PFSK-1 (cell line): ENCODE data around the gene OR2B6.

ENCODE experiments used
- POLR2AphosphoS5 ChIP-seq: IDR thresholded peaks from 2 replicates; pipeline ENCODE4 v1.6.1; 2012; ENCODE audit warnings: low read depth, mild to moderate bottlenecking, control low read depth, low read length, moderate library complexity
- SIN3A ChIP-seq: IDR thresholded peaks from 2 replicates; pipeline ENCODE4 v1.6.1; 2012; ENCODE audit warnings: mild to moderate bottlenecking, low read length, moderate library complexity, borderline replicate concordance; ENCODE audit not compliant: insufficient read depth
- TAF1 ChIP-seq: IDR thresholded peaks from 2 replicates; pipeline ENCODE4 v1.6.1; 2012; ENCODE audit warnings: low read length, control low read depth, borderline replicate concordance; ENCODE audit not compliant: insufficient read depth
- TF ChIP-seq, protein P1 (sequence below), 2 experiments: IDR thresholded peaks; 2 replicates each; pipeline versions ENCODE4 v1.6.1 to v1.8.0; 2011 to 2012; ENCODE audit warnings: low read depth in 2 of 2, low read length in 2 of 2, control low read depth in 1 of 2, inconsistent platforms in 1 of 2, mild to moderate bottlenecking in 1 of 2, moderate library complexity in 1 of 2; ENCODE audit not compliant: insufficient read depth in 1 of 2

GRCh38 chr6:28005975-28006374 is 48.9 kb downstream of the OR2B6 start:
- TF ChIP-seq, protein P1, sequence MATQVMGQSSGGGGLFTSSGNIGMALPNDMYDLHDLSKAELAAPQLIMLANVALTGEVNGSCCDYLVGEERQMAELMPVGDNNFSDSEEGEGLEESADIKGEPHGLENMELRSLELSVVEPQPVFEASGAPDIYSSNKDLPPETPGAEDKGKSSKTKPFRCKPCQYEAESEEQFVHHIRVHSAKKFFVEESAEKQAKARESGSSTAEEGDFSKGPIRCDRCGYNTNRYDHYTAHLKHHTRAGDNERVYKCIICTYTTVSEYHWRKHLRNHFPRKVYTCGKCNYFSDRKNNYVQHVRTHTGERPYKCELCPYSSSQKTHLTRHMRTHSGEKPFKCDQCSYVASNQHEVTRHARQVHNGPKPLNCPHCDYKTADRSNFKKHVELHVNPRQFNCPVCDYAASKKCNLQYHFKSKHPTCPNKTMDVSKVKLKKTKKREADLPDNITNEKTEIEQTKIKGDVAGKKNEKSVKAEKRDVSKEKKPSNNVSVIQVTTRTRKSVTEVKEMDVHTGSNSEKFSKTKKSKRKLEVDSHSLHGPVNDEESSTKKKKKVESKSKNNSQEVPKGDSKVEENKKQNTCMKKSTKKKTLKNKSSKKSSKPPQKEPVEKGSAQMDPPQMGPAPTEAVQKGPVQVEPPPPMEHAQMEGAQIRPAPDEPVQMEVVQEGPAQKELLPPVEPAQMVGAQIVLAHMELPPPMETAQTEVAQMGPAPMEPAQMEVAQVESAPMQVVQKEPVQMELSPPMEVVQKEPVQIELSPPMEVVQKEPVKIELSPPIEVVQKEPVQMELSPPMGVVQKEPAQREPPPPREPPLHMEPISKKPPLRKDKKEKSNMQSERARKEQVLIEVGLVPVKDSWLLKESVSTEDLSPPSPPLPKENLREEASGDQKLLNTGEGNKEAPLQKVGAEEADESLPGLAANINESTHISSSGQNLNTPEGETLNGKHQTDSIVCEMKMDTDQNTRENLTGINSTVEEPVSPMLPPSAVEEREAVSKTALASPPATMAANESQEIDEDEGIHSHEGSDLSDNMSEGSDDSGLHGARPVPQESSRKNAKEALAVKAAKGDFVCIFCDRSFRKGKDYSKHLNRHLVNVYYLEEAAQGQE (IDR thresholded peaks at IDR 0.05; ENCODE audit: insufficient read depth in 1 of 2, low read depth in 2 of 2, low read length in 2 of 2): no peak
- no peak for TF ChIP-seq SIN3A
- TF ChIP-seq POLR2AphosphoS5: no peak
- no peak for TF ChIP-seq TAF1
